Prostate gland (tissue), 2 donors: ENCODE measurements around the gene TGIF1.

ENCODE experiments used
- CTCF ChIP-seq, 4 experiments: fragments of 200-600 bp in 2 of 4; fragments of 450-650 bp in 2 of 4; sonication (generic) in 2 of 4; IDR thresholded peaks; 1 replicate in 3 of 4; 2 replicates in 1 of 4; pipeline ENCODE4 v1.5.1; 2016 to 2019; ENCODE audit warnings: antibody characterized with exemption in 4 of 4, mild to moderate bottlenecking in 2 of 4, moderate library complexity in 2 of 4
- POLR2A ChIP-seq: fragments of 450-650 bp; IDR thresholded peaks from one replicate; pipeline ENCODE4 v1.6.1; 2016; ENCODE audit warnings: antibody characterized with exemption, mild to moderate bottlenecking

GRCh38 chr18:3444954-3445353 lies 5.0 kb upstream of the TGIF1 start:
- TF ChIP-seq CTCF (IDR thresholded peaks at IDR 0.05), result no peak
- TF ChIP-seq POLR2A, result no peak
